HG02759 (cell line): ENCODE measurements around the gene CEP57L1.
"Not testable (repeated sequence)": the region's sequence is repeated elsewhere in the genome, so short reads cannot be mapped to it uniquely, and the experiment has no call there.

ENCODE experiments used
- ATAC-seq: cut with Tn5 transposase; IDR thresholded peaks from one replicate; pipeline ENCODE4 v1.9.1; 2021; ENCODE audit warnings: mild to moderate bottlenecking, moderate library complexity; ENCODE audit not compliant: unreplicated experiment

Gene CEP57L1

GRCh38 chr6:109073344-109074132 is 21.8 kb upstream of the CEP57L1 start:
- ATAC-seq = no peak

GRCh38 chr6:109074133-109074415 is 21.2 kb upstream of the CEP57L1 start:
- no peak for ATAC-seq

- no peak for ATAC-seq
Observed at GRCh38 chr6:109075934-109076333, 19.4 kb upstream of the CEP57L1 start.

- ATAC-seq = no peak
Observed at GRCh38 chr6:109076377-109076776, 18.9 kb upstream of the CEP57L1 start.

- no peak for ATAC-seq
Observed at GRCh38 chr6:109079981-109080380, 15.3 kb upstream of the CEP57L1 start.

- ATAC-seq = no peak
Observed at GRCh38 chr6:109081026-109081425, 14.3 kb upstream of the CEP57L1 start.

- no peak for ATAC-seq
Observed at GRCh38 chr6:109081516-109082187, 13.7 kb upstream of the CEP57L1 start.

- ATAC-seq = no peak
Observed at GRCh38 chr6:109082188-109082577, 13.1 kb upstream of the CEP57L1 start.

GRCh38 chr6:109083657-109084056 is 11.7 kb upstream of the CEP57L1 start:
- no peak for ATAC-seq

GRCh38 chr6:109084146-109084545 is 11.2 kb upstream of the CEP57L1 start:
- not testable (repeated sequence) for ATAC-seq

GRCh38 chr6:109087661-109088264 is 7.5 kb upstream of the CEP57L1 start:
- ATAC-seq = no peak

- ATAC-seq = no peak
Observed at GRCh38 chr6:109088995-109089394, 6.3 kb upstream of the CEP57L1 start.

- ATAC-seq = no peak
Observed at GRCh38 chr6:109091314-109092024, 3.8 kb upstream of the CEP57L1 start.

- ATAC-seq = no peak
Observed at GRCh38 chr6:109092074-109092473, 3.2 kb upstream of the CEP57L1 start.

- no peak for ATAC-seq
Observed at GRCh38 chr6:109093732-109094415, 1.4 kb upstream of the CEP57L1 start.

- peak; percentile 75 for ATAC-seq
Observed at GRCh38 chr6:109094416-109095035, 781 bp upstream of the CEP57L1 start, which contains the start of gene SESN1. Gene SESN1, minus strand, starts transcription at chr6:109094846. Its CDS starts 773 bp downstream, at chr6:109094073.

GRCh38 chr6:109095835-109096084 is 453 bp downstream of the CEP57L1 start:
- ATAC-seq = no peak

GRCh38 chr6:109096208-109096607 is 901 bp downstream of the CEP57L1 start:
- no peak for ATAC-seq

- no peak for ATAC-seq
Observed at GRCh38 chr6:109097661-109098060, 2.4 kb downstream of the CEP57L1 start.

- no peak for ATAC-seq
Observed at GRCh38 chr6:109102762-109103161, 7.5 kb downstream of the CEP57L1 start.

- ATAC-seq = no peak
Observed at GRCh38 chr6:109103942-109104341, 8.6 kb downstream of the CEP57L1 start.
